Astrocyte (in vitro differentiated cells and primary cell): ENCODE results near the gene SOCS4. TPM values are rescaled to one million over a fixed set of nuclear protein-coding genes. Genes with fewer than 3 reads are reported as not detected.

Experiments
- DNase-seq: peaks from one replicate; pipeline ENCODE4 v3.0.0-alpha.2; 2010; ENCODE audit warnings: low read depth
- FAIRE-seq: peaks from 2 replicates; lab custom pipeline; 2011; peaks lifted over from hg19 to GRCh38; lab: Jason Lieb, UNC
- H2AFZ ChIP-seq: 2 replicates; pipeline ENCODE4 v1.6.0; 2012; ENCODE audit warnings: low read depth, low read length, inconsistent platforms
- H3K27ac ChIP-seq: 2 replicates; pipeline ENCODE4 v1.5.1; 2011; ENCODE audit warnings: low read depth, low read length, inconsistent platforms
- H3K27me3 ChIP-seq: 2 replicates; pipeline ENCODE4 v1.6.0; 2011; ENCODE audit warnings: low read length, inconsistent platforms; ENCODE audit not compliant: insufficient read depth
- H3K36me3 ChIP-seq: 2 replicates; pipeline ENCODE4 v1.5.1; 2011; ENCODE audit warnings: low read length, inconsistent platforms; ENCODE audit not compliant: insufficient read depth
- H3K4me1 ChIP-seq: 2 replicates; pipeline ENCODE4 v1.5.1; 2011; ENCODE audit warnings: low read length, inconsistent platforms; ENCODE audit not compliant: insufficient read depth
- H3K4me2 ChIP-seq: 2 replicates; pipeline ENCODE4 v1.6.0; 2012; ENCODE audit warnings: low read length, inconsistent platforms
- H3K4me3 ChIP-seq: 2 replicates; pipeline ENCODE4 v1.5.1; 2011; ENCODE audit warnings: low read depth, mild to moderate bottlenecking, low read length, inconsistent platforms; ENCODE audit not compliant: insufficient read depth
- H3K79me2 ChIP-seq: 2 replicates; pipeline ENCODE4 v1.6.0; 2012; ENCODE audit warnings: mild to moderate bottlenecking, low read length, inconsistent platforms; ENCODE audit not compliant: insufficient read depth
- H3K9ac ChIP-seq: 2 replicates; pipeline ENCODE4 v1.6.0; 2012; ENCODE audit warnings: mild to moderate bottlenecking, low read length, inconsistent platforms
- H3K9me3 ChIP-seq: 2 replicates; pipeline ENCODE4 v1.5.1; 2012; ENCODE audit warnings: low read depth, mild to moderate bottlenecking, low read length, inconsistent platforms; ENCODE audit not compliant: insufficient read depth
- H4K20me1 ChIP-seq: 2 replicates; pipeline ENCODE4 v1.6.0; 2012; ENCODE audit warnings: low read length, inconsistent platforms; ENCODE audit not compliant: insufficient read depth
- H3K27ac Mint-ChIP-seq: one replicate; pipeline ENCODE4 v1.8.0; 2021; ENCODE audit warnings: mild to moderate bottlenecking, mixed read lengths; ENCODE audit not compliant: unreplicated experiment
- H3K27me3 Mint-ChIP-seq: one replicate; pipeline ENCODE4 v1.8.0; 2021; ENCODE audit warnings: low read depth, mixed read lengths; ENCODE audit not compliant: unreplicated experiment
- H3K36me3 Mint-ChIP-seq: one replicate; pipeline ENCODE4 v1.8.0; 2021; ENCODE audit warnings: low read depth, mixed read lengths; ENCODE audit not compliant: unreplicated experiment
- H3K4me1 Mint-ChIP-seq: one replicate; pipeline ENCODE4 v1.8.0; 2021; ENCODE audit warnings: low read depth, mixed read lengths; ENCODE audit not compliant: unreplicated experiment
- H3K4me3 Mint-ChIP-seq: one replicate; pipeline ENCODE4 v1.8.0; 2021; ENCODE audit warnings: mild to moderate bottlenecking, moderate library complexity, mixed read lengths; ENCODE audit not compliant: unreplicated experiment
- H3K9me3 Mint-ChIP-seq: one replicate; pipeline ENCODE4 v1.8.0; 2021; ENCODE audit warnings: mild to moderate bottlenecking, mixed read lengths; ENCODE audit not compliant: unreplicated experiment
- CTCF ChIP-seq: IDR thresholded peaks from 2 replicates; pipeline ENCODE4 v1.5.1; 2011; ENCODE audit warnings: low read depth, mild to moderate bottlenecking, inconsistent platforms, low read length, moderate library complexity; ENCODE audit not compliant: insufficient read depth
- EZH2 ChIP-seq: IDR thresholded peaks from 2 replicates; pipeline ENCODE4 v1.6.1; 2012; ENCODE audit warnings: mild to moderate bottlenecking, low read length, inconsistent platforms; ENCODE audit not compliant: insufficient read depth
- total RNA-seq: library from RNA; stranded (reverse); gene quantifications from 2 replicates; pipeline ENCODE4 v1.2.1, GENCODE V29; 2021

Gene SOCS4
- total RNA-seq, 1 donor from 2014 or later, result 30.5 TPM

- no peak overlapping the region for H2AFZ ChIP-seq
- Mint-ChIP-seq H3K4me3 (no peak overlapping the region), H3K36me3 (peaks cover under 1% of the 10 kb centered on the region), H3K27me3 (no peaks in the 10 kb centered on the region), H3K4me1 (no peaks in the 10 kb centered on the region), H3K9me3 (no peaks in the 10 kb centered on the region), H3K27ac (no peak overlapping the region)
- no peaks in the 10 kb centered on the region for H3K27me3 ChIP-seq
- H3K4me2 ChIP-seq, result no peak overlapping the region
- H4K20me1 ChIP-seq, result no peaks in the 10 kb centered on the region
- TF ChIP-seq EZH2, result no peak
- TF ChIP-seq CTCF, result peak; percentile 16
- peaks cover 5% of the 10 kb centered on the region for H3K4me1 ChIP-seq
- peaks cover 8% of the 10 kb centered on the region for H3K36me3 ChIP-seq
- no peak for FAIRE-seq
- no peak overlapping the region for H3K27ac ChIP-seq
- no peak overlapping the region for H3K9ac ChIP-seq
- H3K4me3 ChIP-seq, result no peak overlapping the region
- DNase-seq, result no peak
- H3K9me3 ChIP-seq, result no peaks in the 10 kb centered on the region
- H3K79me2 ChIP-seq, result no peaks in the 10 kb centered on the region
Measured at GRCh38 chr14:54981698-54982097, 45.3 kb upstream of the SOCS4 start.

- Histone ChIP-seq H3K4me3 (no peak overlapping the region), H3K27me3 (no peaks in the 10 kb centered on the region), H3K4me2 (no peak overlapping the region), H3K36me3 (peaks cover 10% of the 10 kb centered on the region), H3K79me2 (no peaks in the 10 kb centered on the region), H3K27ac (no peak overlapping the region), H3K4me1 (no peaks in the 10 kb centered on the region), H2AFZ (no peak overlapping the region), H4K20me1 (no peaks in the 10 kb centered on the region), H3K9me3 (no peaks in the 10 kb centered on the region), H3K9ac (no peak overlapping the region)
- TF ChIP-seq CTCF (no peak), EZH2 (no peak)
- Mint-ChIP-seq H3K36me3 (peaks cover 2% of the 10 kb centered on the region), H3K27me3 (no peaks in the 10 kb centered on the region), H3K27ac (no peak overlapping the region), H3K4me1 (no peaks in the 10 kb centered on the region), H3K9me3 (no peaks in the 10 kb centered on the region), H3K4me3 (no peak overlapping the region)
- FAIRE-seq (no peak), DNase-seq (no peak)
Measured at GRCh38 chr14:54985156-54985555, 41.9 kb upstream of the SOCS4 start.

GRCh38 chr14:55000381-55000780 is 26.7 kb upstream of the SOCS4 start:
- Mint-ChIP-seq H3K36me3 (no peaks in the 10 kb centered on the region), H3K4me1 (peaks cover 2% of the 10 kb centered on the region), H3K4me3 (no peak overlapping the region), H3K9me3 (no peaks in the 10 kb centered on the region), H3K27ac (no peak overlapping the region), H3K27me3 (no peaks in the 10 kb centered on the region)
- no peaks in the 10 kb centered on the region for H4K20me1 ChIP-seq
- no peaks in the 10 kb centered on the region for H3K9me3 ChIP-seq
- H3K4me1 ChIP-seq, result no peaks in the 10 kb centered on the region
- no peak for FAIRE-seq
- H3K4me3 ChIP-seq, result no peak overlapping the region
- no peak overlapping the region for H3K27ac ChIP-seq
- TF ChIP-seq CTCF (no peak), EZH2 (no peak)
- no peak overlapping the region for H3K9ac ChIP-seq
- peak; percentile 59 for DNase-seq
- no peaks in the 10 kb centered on the region for H3K27me3 ChIP-seq
- H3K36me3 ChIP-seq, result peaks cover 3% of the 10 kb centered on the region
- no peaks in the 10 kb centered on the region for H3K79me2 ChIP-seq
- H2AFZ ChIP-seq, result no peak overlapping the region
- H3K4me2 ChIP-seq, result no peak overlapping the region
